GM18870 (cell line): ENCODE results near the gene KCNIP4.

Source experiments
- ATAC-seq: cut with Tn5 transposase; IDR thresholded peaks from one replicate; pipeline ENCODE4 v1.9.1; 2021; ENCODE audit warnings: moderate library complexity; ENCODE audit not compliant: unreplicated experiment

The KCNIP4 gene

DNA sequence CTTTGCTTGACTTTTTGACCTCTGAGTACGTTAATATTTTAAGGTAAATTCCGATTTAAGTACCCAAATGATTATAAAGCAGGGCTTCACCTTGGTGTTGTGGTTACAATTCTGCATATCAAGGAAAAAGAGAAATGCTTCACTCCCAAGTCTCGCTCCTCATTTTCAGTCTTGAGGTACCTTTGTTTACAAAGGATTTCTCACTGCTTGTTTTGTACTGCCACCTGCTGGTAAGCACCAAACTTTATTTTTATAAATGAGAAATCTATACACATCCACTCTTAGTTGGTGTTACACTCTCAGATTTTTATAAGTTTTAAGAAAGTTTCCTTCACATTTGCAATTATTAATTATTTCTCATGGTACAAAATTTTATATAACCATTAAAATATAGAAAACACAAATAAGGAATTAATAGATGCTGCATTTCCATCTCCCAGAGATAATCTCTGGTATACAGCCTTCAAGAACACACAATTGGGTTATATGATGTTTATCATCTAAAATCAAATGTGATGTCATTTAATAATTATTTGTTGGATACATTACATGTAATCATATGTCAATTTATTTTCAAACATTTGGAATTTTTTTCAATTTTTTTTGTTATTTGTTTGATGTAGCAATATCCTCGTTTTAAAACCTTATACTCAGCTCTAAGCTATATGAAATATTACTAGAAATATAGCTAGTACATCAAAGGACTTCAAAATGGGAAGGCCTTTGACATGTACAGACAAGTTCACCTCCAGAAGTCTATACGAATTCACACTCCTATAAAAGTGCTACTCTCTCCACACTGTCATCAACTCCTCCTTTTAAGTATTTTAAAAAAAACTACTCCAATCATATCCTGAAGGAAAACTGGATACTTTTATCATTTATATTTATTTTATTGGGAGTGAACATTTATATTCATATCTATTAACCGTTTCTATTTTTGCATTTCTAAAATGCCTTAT is 179.9 kb downstream of the KCNIP4 start:
- peak; percentile 72 for ATAC-seq

DNA sequence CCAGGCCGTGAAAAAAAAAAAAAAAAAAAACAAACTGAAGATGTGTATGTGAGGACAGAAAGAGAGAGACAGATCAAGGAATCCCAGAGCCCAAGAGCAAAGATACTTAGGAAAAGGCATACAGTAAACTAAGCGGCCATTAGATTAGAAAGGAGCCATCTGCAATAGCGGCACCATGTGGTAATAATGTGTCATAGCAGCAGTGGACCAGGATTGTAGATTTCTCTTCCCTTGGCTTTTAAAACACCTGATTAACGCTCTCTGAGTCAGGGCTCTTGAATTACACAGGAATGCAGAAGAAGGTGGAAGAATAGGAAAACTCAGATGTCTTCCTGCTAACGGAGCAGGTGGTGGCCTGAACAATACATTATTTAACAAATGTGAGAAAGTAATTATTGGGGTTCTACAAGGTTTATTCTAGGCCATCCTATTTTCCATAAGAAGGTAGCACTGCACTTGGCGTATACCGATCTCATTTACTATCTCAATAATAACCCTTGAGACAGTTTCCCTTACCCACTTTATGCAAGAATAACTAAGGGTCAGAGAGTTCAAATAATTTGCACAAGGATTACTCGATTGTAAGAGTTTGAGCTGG is 182.7 kb downstream of the KCNIP4 start:
- ATAC-seq, result peak; percentile 70

- no peak for ATAC-seq
Observed at GRCh38 chr4:21763855-21764254, 184.7 kb downstream of the KCNIP4 start.

DNA sequence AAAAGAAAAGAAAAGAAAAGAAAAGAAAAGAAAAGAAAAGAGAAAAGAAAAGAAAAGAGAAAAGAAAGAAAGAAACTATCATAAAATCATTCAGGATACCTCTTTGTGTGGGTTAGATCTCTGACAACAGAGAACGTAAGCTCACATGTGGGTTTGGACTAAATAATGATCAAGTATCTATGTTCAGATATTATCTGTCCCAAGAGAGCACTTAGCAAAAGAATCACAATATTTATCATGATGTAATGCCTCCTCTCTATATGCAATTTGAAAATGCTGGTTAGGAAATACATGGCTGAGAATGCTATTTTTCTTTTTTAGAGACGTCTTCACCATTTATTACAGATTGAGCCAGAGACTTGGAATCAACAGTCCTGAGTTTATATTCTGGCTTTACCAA is 191.3 kb downstream of the KCNIP4 start:
- ATAC-seq, result no peak

GRCh38 chr4:21753084-21753760 is 195.3 kb downstream of the KCNIP4 start:
- ATAC-seq, result no peak

DNA sequence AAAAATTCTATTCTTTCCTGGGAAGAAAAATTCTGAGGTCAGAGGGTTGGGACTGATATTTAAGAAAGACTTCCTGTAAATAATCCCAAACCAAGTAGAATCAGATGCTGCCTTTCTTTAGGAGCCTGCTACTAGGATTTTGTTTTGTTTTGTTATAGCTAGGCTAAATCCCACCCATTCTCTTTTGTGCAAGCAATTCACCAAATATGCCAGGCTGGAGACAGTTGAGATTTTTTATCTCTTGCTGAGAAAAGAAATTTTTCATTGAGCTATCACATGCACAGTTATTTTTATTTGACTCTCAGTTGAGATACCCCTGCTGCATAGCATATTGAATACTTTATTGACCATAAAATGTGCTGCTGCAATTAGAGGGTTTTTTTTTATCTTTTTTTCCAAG is 196.0 kb downstream of the KCNIP4 start:
- no peak for ATAC-seq

DNA sequence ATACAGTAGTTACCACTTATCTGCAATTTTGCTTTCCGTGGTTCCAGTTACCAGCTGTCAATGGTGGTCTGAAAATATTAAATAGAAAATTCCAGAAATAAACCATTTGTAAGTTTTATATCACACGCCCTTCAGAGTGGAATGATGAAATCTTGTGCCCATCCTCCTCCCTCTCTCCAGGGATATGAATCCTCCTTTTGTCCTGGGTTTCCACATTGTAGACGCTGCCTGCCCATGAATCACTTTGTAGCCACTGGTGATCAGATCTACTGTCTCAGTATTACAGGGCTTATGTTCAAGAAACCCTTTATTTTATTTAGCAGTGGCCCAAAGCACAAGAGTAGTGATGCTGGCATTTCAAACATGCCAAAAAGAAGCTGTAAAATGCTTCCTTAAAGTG is 198.6 kb downstream of the KCNIP4 start:
- no peak for ATAC-seq

- no peak for ATAC-seq
Observed at GRCh38 chr4:21749412-21749811, 199.2 kb downstream of the KCNIP4 start.

DNA sequence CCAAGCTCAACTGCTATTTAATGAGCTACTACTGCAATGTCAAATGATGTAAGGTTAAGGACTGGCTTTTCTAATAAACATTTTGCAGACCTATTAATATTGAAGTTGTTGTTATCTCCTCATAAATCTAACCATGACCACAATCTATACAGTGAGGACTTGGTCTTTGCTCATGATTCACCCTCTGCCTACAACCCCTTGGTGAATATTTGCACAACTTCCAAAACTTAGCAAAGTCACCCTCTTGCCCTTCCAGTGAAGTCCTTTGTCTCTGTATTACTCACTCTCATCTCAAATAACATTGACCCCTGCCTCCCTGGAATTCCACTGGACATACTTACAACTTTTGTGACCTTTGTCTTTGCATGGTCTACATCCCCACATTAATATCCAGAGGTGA is 204.5 kb downstream of the KCNIP4 start:
- ATAC-seq, result no peak

DNA sequence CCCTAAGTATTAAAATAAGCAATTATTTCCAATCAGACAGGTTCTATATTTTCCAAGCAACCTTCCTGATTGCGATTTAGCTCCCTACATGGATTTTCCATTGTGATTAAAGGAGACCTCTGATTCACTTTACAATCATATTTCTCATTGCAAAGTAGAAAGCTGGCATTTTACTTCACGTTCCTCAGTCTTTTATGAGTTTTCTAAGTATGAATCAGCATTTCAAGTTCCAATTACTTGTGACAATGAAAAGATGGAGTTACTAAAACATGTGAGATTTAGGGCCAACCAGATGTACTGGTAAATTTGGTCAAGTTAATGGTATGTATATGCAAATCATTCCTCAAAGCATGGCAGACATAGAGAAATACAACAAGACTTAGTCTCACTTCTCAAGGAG is 206.2 kb downstream of the KCNIP4 start:
- ATAC-seq, result no peak

DNA sequence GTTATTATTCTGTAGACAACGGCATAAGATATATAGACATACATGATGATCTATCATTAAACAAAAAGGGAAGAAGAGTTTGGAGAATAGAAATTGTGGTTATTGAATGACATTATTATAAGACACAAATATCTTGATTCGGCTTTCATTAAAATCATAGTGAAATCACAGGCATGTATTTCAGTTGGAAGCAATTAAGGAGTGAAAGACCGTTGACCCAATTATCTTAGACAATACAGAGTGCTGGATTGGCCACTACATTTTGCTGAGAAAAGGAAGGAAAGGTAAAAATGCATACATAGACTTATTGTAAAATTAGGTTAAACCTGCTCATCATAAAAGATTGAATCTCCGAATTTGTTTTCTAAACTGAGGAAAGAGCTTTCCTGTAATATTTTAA is 209.8 kb downstream of the KCNIP4 start:
- no peak for ATAC-seq

GRCh38 chr4:21735866-21736265 is 212.7 kb downstream of the KCNIP4 start:
- ATAC-seq, result no peak

- no peak for ATAC-seq
Observed at GRCh38 chr4:21733894-21734630, 214.5 kb downstream of the KCNIP4 start.

- no peak for ATAC-seq
Observed at GRCh38 chr4:21728304-21728703, 220.3 kb downstream of the KCNIP4 start.

- no peak for ATAC-seq
Observed at GRCh38 chr4:21726255-21726815, 222.2 kb downstream of the KCNIP4 start.

DNA sequence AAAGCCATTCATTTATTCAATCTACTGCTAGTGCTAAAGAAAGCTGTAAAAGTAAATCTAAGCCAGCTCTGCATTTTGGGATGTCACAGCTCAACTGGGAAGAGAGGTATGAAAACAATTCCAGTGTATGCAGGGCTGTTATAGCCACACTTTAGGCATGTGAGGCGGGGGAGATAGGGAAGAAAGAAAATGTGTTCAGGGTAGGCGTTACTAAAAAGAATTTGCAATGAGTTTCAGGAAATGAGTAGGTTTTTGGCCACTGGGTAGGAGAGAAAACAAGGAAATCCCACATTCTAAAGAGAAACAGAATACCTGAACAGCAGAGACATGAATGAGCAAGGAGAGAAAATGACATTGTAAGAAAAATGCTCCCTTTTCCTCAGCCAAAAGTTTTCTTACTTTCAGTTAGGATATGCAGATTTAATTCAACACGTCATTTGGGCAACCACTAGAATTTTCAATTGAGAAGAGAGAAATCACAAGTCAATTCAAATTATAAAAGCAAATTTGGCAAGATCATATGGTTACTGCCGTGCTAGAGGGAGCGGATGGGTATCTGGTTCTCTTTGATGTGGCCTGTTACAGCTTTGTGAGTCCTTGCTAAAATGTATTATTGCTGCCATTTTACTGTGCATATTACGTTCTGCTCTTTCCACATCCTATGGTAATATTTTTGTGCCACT is 226.3 kb downstream of the KCNIP4 start:
- no peak for ATAC-seq

- no peak for ATAC-seq
Observed at GRCh38 chr4:21716531-21716930, 232.0 kb downstream of the KCNIP4 start.

GRCh38 chr4:21710179-21710835 is 238.3 kb downstream of the KCNIP4 start:
- no peak for ATAC-seq

GRCh38 chr4:21709761-21710160 is 238.8 kb downstream of the KCNIP4 start:
- no peak for ATAC-seq

GRCh38 chr4:21709031-21709430 is 239.5 kb downstream of the KCNIP4 start:
- no peak for ATAC-seq
